Neural cell (in vitro differentiated cells): Measurements from ENCODE around the gene CCNQ.

Experiments
- EP300 ChIP-seq: fragments of 450-650 bp; conservative IDR thresholded peaks from 2 replicates; pipeline ENCODE4 v1.6.1; 2014; ENCODE audit warnings: antibody characterized with exemption, mild to moderate bottlenecking, moderate library complexity; ENCODE audit not compliant: poor library complexity, severe bottlenecking
- POLR2AphosphoS5 ChIP-seq: IDR thresholded peaks from 2 replicates; pipeline ENCODE4 v1.6.1; 2012
- TF ChIP-seq, protein P1 (sequence below): IDR thresholded peaks from 2 replicates; pipeline ENCODE4 v1.6.1; 2012; ENCODE audit warnings: borderline replicate concordance
- TF ChIP-seq, protein P2 (sequence below): fragments of 450-650 bp; IDR thresholded peaks from 2 replicates; pipeline ENCODE4 v1.5.1; 2014; ENCODE audit warnings: antibody characterized with exemption, mild to moderate bottlenecking, moderate library complexity; ENCODE audit not compliant: poor library complexity, severe bottlenecking

DNA sequence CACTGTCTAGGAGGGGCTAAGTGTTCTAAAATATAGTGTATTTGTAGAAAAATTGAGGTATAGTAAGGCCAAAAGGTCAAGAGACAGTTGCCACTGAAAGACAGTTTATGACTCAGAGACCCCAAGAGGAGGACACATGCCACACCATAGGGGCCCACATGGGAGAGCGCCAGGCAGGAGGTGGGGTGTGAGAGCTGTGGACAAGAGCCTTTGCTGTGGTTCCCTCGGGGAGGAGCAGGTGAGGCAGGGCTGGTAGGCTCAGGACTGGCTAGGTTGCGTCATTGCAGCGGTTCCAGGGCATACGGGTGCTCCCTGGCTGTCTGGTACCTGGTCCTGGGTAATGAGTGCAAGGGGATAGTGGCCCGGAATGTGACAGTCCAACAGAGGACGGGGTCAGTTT, 37.6 kb downstream of the CCNQ start:
- TF ChIP-seq, protein P1, sequence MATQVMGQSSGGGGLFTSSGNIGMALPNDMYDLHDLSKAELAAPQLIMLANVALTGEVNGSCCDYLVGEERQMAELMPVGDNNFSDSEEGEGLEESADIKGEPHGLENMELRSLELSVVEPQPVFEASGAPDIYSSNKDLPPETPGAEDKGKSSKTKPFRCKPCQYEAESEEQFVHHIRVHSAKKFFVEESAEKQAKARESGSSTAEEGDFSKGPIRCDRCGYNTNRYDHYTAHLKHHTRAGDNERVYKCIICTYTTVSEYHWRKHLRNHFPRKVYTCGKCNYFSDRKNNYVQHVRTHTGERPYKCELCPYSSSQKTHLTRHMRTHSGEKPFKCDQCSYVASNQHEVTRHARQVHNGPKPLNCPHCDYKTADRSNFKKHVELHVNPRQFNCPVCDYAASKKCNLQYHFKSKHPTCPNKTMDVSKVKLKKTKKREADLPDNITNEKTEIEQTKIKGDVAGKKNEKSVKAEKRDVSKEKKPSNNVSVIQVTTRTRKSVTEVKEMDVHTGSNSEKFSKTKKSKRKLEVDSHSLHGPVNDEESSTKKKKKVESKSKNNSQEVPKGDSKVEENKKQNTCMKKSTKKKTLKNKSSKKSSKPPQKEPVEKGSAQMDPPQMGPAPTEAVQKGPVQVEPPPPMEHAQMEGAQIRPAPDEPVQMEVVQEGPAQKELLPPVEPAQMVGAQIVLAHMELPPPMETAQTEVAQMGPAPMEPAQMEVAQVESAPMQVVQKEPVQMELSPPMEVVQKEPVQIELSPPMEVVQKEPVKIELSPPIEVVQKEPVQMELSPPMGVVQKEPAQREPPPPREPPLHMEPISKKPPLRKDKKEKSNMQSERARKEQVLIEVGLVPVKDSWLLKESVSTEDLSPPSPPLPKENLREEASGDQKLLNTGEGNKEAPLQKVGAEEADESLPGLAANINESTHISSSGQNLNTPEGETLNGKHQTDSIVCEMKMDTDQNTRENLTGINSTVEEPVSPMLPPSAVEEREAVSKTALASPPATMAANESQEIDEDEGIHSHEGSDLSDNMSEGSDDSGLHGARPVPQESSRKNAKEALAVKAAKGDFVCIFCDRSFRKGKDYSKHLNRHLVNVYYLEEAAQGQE = no peak
- TF ChIP-seq, protein P2, sequence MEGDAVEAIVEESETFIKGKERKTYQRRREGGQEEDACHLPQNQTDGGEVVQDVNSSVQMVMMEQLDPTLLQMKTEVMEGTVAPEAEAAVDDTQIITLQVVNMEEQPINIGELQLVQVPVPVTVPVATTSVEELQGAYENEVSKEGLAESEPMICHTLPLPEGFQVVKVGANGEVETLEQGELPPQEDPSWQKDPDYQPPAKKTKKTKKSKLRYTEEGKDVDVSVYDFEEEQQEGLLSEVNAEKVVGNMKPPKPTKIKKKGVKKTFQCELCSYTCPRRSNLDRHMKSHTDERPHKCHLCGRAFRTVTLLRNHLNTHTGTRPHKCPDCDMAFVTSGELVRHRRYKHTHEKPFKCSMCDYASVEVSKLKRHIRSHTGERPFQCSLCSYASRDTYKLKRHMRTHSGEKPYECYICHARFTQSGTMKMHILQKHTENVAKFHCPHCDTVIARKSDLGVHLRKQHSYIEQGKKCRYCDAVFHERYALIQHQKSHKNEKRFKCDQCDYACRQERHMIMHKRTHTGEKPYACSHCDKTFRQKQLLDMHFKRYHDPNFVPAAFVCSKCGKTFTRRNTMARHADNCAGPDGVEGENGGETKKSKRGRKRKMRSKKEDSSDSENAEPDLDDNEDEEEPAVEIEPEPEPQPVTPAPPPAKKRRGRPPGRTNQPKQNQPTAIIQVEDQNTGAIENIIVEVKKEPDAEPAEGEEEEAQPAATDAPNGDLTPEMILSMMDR = no peak
- TF ChIP-seq EP300 (no peak), POLR2AphosphoS5 (no peak)
